COLO668 (cell line): ENCODE data around the gene RGL3.
"Not testable (repeated sequence)": the region's sequence is repeated elsewhere in the genome, so short reads cannot be mapped to it uniquely, and the experiment has no call there.

ENCODE experiments used
- DNase-seq: peaks from one replicate; lab custom pipeline; 2025; ENCODE audit not compliant: unreplicated experiment; lab: John Stamatoyannopoulos, UW

RGL3 gene

DNA sequence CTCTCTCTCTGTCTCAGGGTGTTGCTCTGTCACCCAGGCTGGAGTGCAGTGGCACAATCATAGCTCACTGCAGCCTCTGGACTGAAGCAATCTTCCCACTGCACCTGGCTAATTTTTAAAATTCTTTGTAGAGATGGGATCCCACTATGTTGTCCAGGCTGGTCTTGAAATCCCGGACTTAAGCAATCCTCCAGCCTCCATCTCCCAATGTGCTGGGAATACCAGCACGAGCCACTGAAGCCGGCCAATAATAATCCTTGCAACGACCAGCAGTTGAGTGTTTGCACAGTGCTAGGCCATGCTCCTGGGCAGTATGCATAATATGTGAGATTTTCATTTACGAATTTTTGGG is 34.4 kb downstream of the RGL3 start:
- no peak for DNase-seq

DNA sequence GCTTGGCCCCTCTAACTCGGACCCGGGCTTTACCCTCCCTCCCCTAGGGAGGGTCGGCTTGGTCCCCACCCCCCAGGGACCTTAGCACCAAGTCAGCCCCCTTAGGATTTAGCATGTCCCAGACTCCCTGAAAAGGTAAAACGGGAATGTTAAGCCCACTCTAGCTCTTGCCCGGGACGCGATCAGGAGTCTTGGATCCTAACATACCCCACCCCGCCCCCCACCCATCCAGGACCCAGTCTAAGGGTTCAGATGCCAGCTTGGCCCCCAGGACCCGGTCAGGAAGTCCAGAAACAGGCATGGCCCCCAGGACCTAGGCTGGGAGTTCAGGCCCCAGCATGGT is 35.4 kb downstream of the RGL3 start:
- DNase-seq: no peak

DNA sequence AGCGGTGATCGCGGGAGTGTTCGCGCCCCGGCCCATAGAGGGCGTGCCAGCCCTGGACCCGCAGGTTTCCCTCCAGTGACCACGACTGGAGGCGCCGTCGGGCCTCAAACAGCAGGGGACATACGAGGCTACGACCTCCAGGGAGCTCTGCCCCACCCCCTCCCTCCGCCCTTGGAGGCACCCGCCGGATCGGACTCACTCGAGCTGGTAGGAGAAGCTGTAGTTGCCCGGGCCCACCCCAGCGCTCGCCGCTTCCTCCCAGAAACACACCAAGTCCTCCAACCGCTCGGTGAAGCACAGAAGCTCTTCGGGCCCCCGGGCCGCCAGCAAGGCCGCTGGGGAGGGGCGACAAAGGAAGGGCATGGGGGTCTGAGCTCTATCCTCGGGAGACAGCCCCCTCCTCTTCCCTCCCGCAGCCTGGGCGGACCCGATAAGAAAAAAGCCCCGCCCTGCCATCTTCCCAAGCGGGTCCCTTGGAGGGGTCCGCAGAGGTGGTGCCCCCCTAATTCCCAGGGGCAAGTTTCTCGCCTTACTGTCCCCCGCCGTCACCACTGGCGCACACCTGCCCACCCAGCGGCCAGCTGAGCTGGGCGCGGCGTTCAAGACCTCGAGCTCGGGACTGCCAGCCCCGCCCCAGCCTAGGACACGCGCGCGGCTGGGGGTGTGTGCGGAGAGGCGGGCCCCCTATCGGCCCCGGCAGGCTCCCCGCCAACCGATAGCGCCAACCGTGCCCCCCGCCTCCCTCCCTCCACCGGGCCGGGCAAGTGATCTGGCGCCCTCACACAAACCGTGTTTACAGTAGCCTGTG is 36.0 kb downstream of the RGL3 start:
- DNase-seq: peak; percentile 59

- peak; percentile 96 for DNase-seq
Observed at GRCh38 chr19:11380653-11381537, 38.2 kb downstream of the RGL3 start.

- DNase-seq: no peak
Observed at GRCh38 chr19:11379857-11380350, 39.2 kb downstream of the RGL3 start.

DNA sequence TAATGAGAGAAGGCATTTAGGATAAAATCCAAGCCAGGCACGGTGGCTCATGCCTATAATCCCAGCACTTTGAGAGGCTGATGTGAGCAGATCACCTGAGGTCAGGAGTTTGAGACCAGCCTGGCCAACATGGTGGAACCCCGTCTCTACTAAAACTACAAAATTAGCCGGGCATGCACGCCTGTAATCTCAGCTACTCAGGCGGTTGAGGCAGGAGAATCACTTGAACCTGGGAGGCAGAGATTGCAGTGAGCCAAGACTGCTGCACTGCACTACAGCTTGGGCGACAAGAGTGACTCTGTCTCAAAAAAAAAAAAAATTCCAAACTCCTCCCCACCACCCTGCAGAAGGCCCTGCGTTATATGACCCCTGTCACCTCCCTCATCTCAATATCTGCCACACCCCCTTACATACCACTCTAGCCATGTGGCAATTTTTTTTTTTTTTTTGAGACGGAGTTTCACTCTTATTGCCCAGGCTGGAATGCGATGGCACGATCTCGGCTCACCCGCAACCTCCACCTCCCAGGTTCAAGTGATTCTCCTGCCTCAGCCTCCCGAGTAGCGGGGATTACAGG is 39.8 kb downstream of the RGL3 start:
- DNase-seq: not testable (repeated sequence)

DNA sequence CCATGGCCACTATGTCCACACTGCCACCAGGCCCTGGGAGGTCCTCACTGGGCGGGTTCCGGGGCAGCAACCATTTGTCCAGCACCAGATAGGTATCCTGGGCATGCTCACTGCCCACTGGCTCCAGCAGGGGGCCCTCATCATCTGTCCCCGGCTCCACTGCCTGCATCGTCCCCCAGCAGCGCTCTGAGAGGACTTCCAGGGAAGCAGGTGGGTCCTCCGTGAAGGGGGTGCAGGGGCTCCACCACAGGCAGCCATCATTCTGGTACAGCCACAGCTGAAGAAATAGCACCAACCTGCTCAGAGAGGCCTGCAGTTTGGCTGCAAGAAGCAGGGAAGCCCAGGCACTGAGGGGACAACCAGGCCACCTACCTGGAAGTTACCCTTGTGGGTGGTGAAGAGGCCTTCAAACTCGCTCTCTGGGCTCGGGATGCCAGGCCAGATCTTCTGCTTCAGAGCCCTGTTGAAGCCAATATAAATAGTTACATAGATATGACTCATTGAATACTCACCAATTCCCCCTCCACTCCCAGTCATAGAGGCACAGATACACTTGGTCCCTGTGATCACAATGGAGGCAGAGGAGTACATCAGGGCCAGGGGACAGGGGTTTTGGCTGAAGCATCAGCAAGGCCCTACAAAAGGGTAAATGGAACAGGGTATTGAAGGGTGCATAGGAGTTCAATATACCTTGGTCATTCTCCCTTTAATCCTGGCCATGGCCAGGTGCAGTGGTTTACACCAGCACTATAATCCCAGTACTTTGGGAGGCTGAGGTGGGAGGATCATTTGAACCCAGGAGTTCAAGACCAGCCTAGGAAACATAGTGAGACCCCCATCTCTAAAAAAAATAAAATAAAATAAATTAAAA is 40.6 kb downstream of the RGL3 start:
- DNase-seq: peak; percentile 62

GRCh38 chr19:11377756-11378155 is 41.4 kb downstream of the RGL3 start:
- DNase-seq: no peak

DNA sequence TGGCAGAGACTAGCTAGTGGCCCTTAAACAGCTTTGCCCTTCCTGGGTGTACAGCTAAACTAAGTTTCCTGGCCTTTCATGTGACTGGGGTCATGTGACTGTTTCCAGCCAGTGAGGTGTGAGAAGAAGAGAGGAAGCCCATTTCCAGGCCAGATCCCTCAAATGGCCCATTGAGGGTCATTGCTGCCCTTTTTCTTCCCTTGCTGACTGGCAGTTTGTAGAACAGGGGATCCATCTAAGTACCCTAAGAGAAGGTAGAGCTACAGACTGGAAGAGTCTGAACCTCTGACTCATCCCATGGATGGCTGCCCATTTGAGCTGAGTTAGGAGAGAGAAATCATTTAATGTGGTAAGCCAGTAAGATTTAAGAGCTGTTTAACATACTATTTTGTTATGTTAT is 41.9 kb downstream of the RGL3 start:
- DNase-seq: no peak

- peak; percentile 75 for DNase-seq
Observed at GRCh38 chr19:11375143-11375948, 43.8 kb downstream of the RGL3 start.

- peak; percentile 98 for DNase-seq
Observed at GRCh38 chr19:11374433-11375142, 44.5 kb downstream of the RGL3 start, which contains the start of gene SWSAP1. TSS of gene SWSAP1 (plus strand) at chr19:11374666. CDS start at chr19:11374681, 15 bp downstream.

GRCh38 chr19:11373885-11374432 is 45.2 kb downstream of the RGL3 start:
- DNase-seq: peak; percentile 34

DNA sequence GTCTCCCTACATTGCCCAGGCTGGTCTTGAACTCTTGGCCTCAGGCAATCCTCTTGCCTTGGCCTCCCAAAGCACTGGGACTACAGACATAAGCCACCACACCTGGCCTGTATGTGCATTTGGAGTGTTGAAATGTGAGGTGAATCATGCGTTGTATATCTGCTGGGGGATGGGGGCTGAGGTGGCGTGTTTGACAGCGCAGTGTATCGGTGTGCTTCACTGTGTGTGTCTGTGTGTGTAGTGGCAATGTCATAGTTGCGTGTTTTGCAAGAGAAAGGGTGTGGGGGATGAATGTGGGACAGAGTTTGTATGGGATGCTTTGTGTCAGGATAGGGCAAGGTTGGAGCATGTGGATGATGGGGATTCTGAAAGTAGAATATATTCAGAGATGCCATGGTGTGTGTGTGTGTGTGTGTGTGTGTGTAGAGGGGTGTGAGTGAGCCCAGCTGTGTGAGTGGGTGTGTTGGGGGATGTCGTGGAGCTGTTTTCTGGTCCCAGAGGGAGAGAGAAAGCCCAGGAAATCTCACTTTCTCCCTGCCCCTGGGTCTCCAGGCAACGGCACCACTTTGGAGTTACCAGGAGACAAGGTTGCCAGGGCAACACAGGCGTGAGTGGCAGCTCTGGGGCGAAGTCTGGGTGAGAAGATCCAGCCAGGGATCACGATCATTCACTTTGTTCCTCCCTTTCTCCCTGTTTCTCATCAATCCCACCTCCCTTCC is 45.8 kb downstream of the RGL3 start:
- peak; percentile 92 for DNase-seq

DNA sequence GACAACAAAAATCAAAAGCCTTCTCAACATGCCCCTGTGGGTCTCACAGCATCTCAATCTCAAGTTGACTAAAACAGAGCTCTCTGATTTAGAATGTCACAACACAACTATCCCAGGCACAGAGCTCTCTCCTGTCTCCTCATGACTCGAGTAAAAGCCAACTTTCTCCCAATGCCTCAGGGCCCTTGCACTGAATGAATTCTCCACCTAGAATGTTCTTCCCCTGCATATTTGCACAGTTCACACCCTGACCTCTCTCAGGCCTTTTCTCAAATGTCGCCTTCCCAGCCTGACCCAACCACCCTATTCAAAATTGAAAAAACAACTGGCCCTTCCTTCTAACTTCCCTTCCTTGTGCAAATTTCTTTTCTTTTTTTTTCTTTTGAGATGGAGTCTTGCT is 48.4 kb downstream of the RGL3 start:
- no peak for DNase-seq

DNA sequence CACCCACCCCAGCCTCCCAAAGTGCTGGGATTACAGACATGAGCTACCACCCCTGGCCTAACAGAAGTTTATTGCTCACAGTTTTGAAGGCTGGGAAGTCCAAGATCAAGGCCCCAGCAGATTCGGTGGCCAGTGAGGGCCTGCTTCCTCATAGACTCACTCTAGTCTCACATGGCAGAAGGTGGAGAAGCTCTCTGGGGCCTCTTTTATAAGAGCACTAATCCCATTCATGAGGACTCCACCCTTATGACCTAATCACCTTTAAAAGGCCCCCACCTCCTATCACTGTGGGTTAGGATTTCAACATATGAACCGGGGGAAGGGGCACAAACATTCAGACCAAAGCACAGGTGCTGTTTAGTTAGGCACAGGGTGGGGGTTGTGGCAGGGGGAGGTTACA is 51.6 kb downstream of the RGL3 start:
- no peak for DNase-seq

GRCh38 chr19:11365557-11366117 is 53.5 kb downstream of the RGL3 start:
- no peak for DNase-seq

DNA sequence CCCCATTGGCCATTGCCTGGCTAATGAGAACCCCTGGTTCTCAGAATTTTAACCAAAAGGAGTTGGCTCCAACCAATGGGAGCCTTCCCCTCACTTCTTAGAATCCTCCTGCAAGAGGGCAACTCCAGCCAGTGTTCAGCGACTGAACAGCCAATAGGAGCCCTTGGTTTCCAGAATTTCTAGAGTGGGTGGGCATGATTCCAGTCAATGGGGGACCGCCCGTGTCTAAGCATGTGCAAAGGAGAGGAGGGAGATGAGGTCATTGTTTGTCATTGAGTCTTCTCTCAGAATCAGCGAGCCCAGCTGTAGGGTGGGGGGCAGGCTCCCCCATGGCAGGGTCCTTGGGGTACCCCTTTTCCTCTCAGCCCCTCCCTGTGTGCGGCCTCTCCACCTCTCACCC is 54.2 kb downstream of the RGL3 start:
- DNase-seq: no peak

- DNase-seq: no peak
Observed at GRCh38 chr19:11364296-11364904, 54.7 kb downstream of the RGL3 start.
